GM23248 (cell line): ENCODE data around the gene LGSN. TPM values are rescaled to one million over a fixed set of nuclear protein-coding genes. Genes with fewer than 3 reads are reported as not detected.
"Not testable (repeated sequence)": the region's sequence is repeated elsewhere in the genome, so short reads cannot be mapped to it uniquely, and the experiment has no call there.

Experiments used
- DNase-seq: peaks from one replicate; pipeline ENCODE4 v3.0.0-alpha.2; 2015
- H2AFZ ChIP-seq: fragments of 200-600 bp; sonication (generic); 2 replicates; pipeline ENCODE4 v1.6.1; 2016; ENCODE audit warnings: antibody characterized with exemption
- H3F3A ChIP-seq: fragments of 200-600 bp; sonication (generic); 2 replicates; pipeline ENCODE4 v1.6.1; 2016; ENCODE audit warnings: mild to moderate bottlenecking, antibody characterized with exemption, mixed run types; ENCODE audit not compliant: insufficient read depth
- H3K27ac ChIP-seq: fragments of 200-600 bp; sonication (generic); 2 replicates; pipeline ENCODE4 v1.5.1; 2016; ENCODE audit warnings: mild to moderate bottlenecking
- H3K27me3 ChIP-seq: fragments of 200-600 bp; sonication (generic); replicated peaks from 2 replicates; pipeline ENCODE4 v1.6.1; 2016; ENCODE audit warnings: mild to moderate bottlenecking; ENCODE audit not compliant: insufficient read depth
- H3K36me3 ChIP-seq: fragments of 200-600 bp; sonication (generic); 2 replicates; pipeline ENCODE4 v1.6.1; 2016; ENCODE audit warnings: low read depth, mild to moderate bottlenecking
- H3K4me1 ChIP-seq: fragments of 200-600 bp; sonication (generic); 2 replicates; pipeline ENCODE4 v1.6.1; 2016; ENCODE audit warnings: mild to moderate bottlenecking; ENCODE audit not compliant: insufficient read depth
- H3K4me2 ChIP-seq: fragments of 200-600 bp; sonication (generic); one replicate; pipeline ENCODE4 v1.6.1; 2016; ENCODE audit warnings: mild to moderate bottlenecking; ENCODE audit not compliant: unreplicated experiment
- H3K4me3 ChIP-seq: fragments of 200-600 bp; sonication (generic); 2 replicates; pipeline ENCODE4 v1.5.1; 2016; ENCODE audit warnings: mild to moderate bottlenecking
- H3K79me2 ChIP-seq: fragments of 200-600 bp; sonication (generic); 2 replicates; pipeline ENCODE4 v1.6.1; 2016; ENCODE audit warnings: mild to moderate bottlenecking; ENCODE audit not compliant: insufficient read depth
- H3K9ac ChIP-seq: fragments of 200-600 bp; sonication (generic); 2 replicates; pipeline ENCODE4 v1.6.1; 2016; ENCODE audit warnings: mild to moderate bottlenecking
- H3K9me2 ChIP-seq: fragments of 200-600 bp; sonication (generic); 2 replicates; pipeline ENCODE4 v1.6.1; 2016; ENCODE audit warnings: mixed run types, mild to moderate bottlenecking, moderate library complexity; ENCODE audit not compliant: insufficient read depth
- H3K9me3 ChIP-seq: fragments of 200-600 bp; sonication (generic); one replicate; pipeline ENCODE4 v1.6.1; 2017; ENCODE audit warnings: low read depth
- H4K20me1 ChIP-seq: fragments of 200-600 bp; sonication (generic); 2 replicates; pipeline ENCODE4 v1.6.0; 2016; ENCODE audit not compliant: insufficient read depth
- EZH2 ChIP-seq: fragments of 200-600 bp; sonication (generic); IDR thresholded peaks from 2 replicates; pipeline ENCODE4 v1.6.1; 2018; ENCODE audit warnings: antibody characterized with exemption, mild to moderate bottlenecking; ENCODE audit not compliant: insufficient read depth, poor library complexity, severe bottlenecking
- EZH2phosphoT487 ChIP-seq: fragments of 200-600 bp; sonication (generic); IDR thresholded peaks from 2 replicates; pipeline ENCODE4 v1.6.1; 2018; ENCODE audit warnings: antibody characterized with exemption, moderate library complexity, mild to moderate bottlenecking, low read depth; ENCODE audit not compliant: insufficient read depth
- WGBS, 2 experiments: methylation state at CpG; one replicate each; pipeline ENCODE4 v1.1.6; 2015 to 2017; ENCODE audit warnings: low lambda C conversion rate in 2 of 2, low coverage in 1 of 2; ENCODE audit errors: missing lambda C conversion rate in 2 of 2; 5-methylcytosine and 5-hydroxymethylcytosine counted together
- in situ Hi-C: fragments of 300-500 bp; cut with MboI; formaldehyde crosslinking; loops from 2 replicates; pipeline ENCODE4 v1.15.0; 2020
- polyA plus RNA-seq: library from polyadenylated mRNA; unstranded; fragments of >200 nt; fragmentation: Nextera tagmentation; extraction: Ambion mirVana; gene quantifications from 2 replicates; pipeline ENCODE4 v1.2.1, GENCODE V29; 2016
- total RNA-seq: library from RNA; depleted of rRNA; stranded (reverse); fragments of >200 nt; shearing (Covaris generic); gene quantifications from 2 replicates; pipeline ENCODE4 v1.2.3, GENCODE V29; 2014

The LGSN gene
- total and polyA plus RNA-seq, 2 experiments from 2014 or later, result not detected

GRCh38 chr6:63290492-63291058 lies 29.2 kb downstream of the LGSN start:
- Histone ChIP-seq H3K27me3 (no peaks in the 10 kb centered on the region), H3K9ac (no peak overlapping the region), H3K9me2 (no peaks in the 10 kb centered on the region), H3F3A (no peaks in the 10 kb centered on the region), H2AFZ (no peak overlapping the region), H3K79me2 (no peaks in the 10 kb centered on the region), H3K27ac (no peak overlapping the region), H4K20me1 (no peaks in the 10 kb centered on the region), H3K36me3 (no peaks in the 10 kb centered on the region), H3K4me3 (no peak overlapping the region), H3K4me2 (no peak overlapping the region), H3K4me1 (no peaks in the 10 kb centered on the region), H3K9me3 (no peaks in the 10 kb centered on the region)
- DNase-seq, result no peak
- in situ Hi-C loops, result no loop called here
- 40 to 41% methylated on average over 6 of the region's 6 CpGs for WGBS, 2 experiments
- no peak for TF ChIP-seq EZH2
- TF ChIP-seq EZH2phosphoT487, result no peak

DNA sequence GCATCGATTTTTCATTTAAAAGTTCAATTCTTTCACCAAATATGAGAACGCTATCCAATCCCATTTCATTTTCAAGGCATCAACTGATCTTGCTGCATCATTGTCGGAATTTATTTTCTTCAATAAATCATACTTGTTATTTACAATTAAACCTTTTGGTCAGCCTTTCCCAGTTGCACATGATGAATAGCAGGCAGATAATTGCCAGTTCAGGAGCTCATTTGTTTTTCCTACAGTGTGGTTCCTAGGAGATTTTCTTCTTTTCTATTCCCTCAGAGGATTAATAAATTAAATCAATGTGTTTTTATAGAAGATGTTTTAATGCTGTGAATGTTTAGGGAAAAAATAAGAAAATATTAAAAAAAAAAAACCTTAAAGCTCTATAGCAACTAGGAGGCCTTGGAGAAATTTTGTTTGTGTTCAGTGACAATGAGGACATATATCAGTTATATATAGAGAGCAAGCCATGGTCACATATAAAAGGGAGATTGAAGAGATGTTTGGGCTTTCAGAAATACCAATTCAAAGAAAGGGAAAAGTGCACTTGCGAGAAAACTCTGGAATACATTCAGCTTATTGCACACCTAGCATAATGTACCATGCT lies 30.4 kb downstream of the LGSN start:
- Histone ChIP-seq H3K9ac (no peak overlapping the region), H4K20me1 (no peaks in the 10 kb centered on the region), H3K9me2 (no peaks in the 10 kb centered on the region), H3K27ac (no peak overlapping the region), H3F3A (no peaks in the 10 kb centered on the region), H3K27me3 (no peaks in the 10 kb centered on the region), H3K36me3 (no peaks in the 10 kb centered on the region), H3K4me2 (no peak overlapping the region), H3K9me3 (no peaks in the 10 kb centered on the region), H3K4me1 (no peaks in the 10 kb centered on the region), H3K79me2 (no peaks in the 10 kb centered on the region), H3K4me3 (no peak overlapping the region), H2AFZ (no peak overlapping the region)
- no peak for TF ChIP-seq EZH2phosphoT487
- no peak for TF ChIP-seq EZH2
- in situ Hi-C loops, result no loop called here
- DNase-seq, result no peak
- WGBS, 2 experiments, result 40 to 50% methylated on average over 4 of the region's 4 CpGs

DNA sequence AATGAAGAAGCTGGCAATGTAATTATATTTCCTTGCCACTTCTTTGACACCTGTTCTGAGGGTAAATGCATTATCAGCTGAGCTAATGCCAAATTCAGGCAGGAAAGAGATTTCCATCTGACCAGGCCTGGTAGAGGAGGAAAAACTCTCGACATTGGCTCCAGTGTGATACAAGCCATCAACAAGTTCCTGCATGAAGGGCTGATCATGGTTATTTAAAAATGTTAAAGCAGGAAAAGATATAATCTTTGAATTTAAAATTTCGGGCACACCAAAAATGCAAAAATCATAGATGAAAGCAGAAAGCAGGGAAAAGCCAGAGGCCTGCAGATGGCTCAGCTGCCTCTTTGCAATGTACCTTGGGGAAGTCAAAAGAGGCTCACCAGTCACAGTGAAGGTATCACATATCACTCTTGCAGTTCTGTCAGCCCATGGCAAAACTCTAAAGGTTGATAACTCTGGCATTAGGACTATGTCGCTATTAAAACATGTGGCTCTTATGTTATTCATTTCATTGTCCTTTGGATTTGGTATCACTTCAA lies 39.1 kb downstream of the LGSN start:
- H4K20me1 ChIP-seq, result no peaks in the 10 kb centered on the region
- no peak for DNase-seq
- 35% methylated on average over 3 of the region's 3 CpGs for WGBS, 2 experiments
- TF ChIP-seq EZH2 (no peak), EZH2phosphoT487 (no peak)
- no peaks in the 10 kb centered on the region for H3K9me3 ChIP-seq
- no peaks in the 10 kb centered on the region for H3K79me2 ChIP-seq
- in situ Hi-C loops, result no loop called here
- no peak overlapping the region for H2AFZ ChIP-seq
- no peak overlapping the region for H3K4me2 ChIP-seq
- no peak overlapping the region for H3K9ac ChIP-seq
- H3K27ac ChIP-seq, result no peak overlapping the region
- no peaks in the 10 kb centered on the region for H3K4me1 ChIP-seq
- H3K4me3 ChIP-seq, result no peak overlapping the region
- H3F3A ChIP-seq, result no peaks in the 10 kb centered on the region
- H3K27me3 ChIP-seq, result peaks cover 21% of the 10 kb centered on the region; the same call in 1 of the 2 replicates
- H3K9me2 ChIP-seq, result no peaks in the 10 kb centered on the region
- H3K36me3 ChIP-seq, result no peaks in the 10 kb centered on the region

DNA sequence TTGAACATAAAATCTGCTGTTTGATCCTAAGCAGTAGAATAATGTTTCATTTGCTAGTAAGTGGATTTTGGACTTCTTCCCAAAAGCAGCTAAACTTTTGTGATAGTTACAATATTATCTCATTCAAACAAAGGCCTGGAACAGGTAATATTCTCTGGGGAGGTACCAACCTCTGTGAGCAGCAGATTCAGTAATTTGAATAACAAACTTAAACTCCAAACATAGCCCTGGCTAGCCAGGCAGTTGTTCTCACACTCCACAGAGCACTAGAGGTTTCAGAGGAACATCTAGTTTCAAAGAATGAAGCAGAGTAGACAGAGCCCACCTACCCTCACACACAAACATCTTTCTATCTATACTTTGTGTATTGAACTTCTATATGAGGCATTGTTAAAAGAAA lies 40.9 kb downstream of the LGSN start:
- no peaks in the 10 kb centered on the region for H3K79me2 ChIP-seq
- H2AFZ ChIP-seq, result no peak overlapping the region
- H3K9me3 ChIP-seq, result no peaks in the 10 kb centered on the region
- H4K20me1 ChIP-seq, result no peaks in the 10 kb centered on the region
- no peak overlapping the region for H3K4me3 ChIP-seq
- no peak overlapping the region for H3K4me2 ChIP-seq
- H3K4me1 ChIP-seq, result no peaks in the 10 kb centered on the region
- H3K9ac ChIP-seq, result no peak overlapping the region
- no peaks in the 10 kb centered on the region for H3F3A ChIP-seq
- TF ChIP-seq EZH2 (no peak), EZH2phosphoT487 (no peak)
- no peak for DNase-seq
- H3K27ac ChIP-seq, result no peak overlapping the region
- peaks cover 21% of the 10 kb centered on the region; the same call in 1 of the 2 replicates for H3K27me3 ChIP-seq
- H3K9me2 ChIP-seq, result no peaks in the 10 kb centered on the region
- in situ Hi-C loops, result no loop called here
- no peaks in the 10 kb centered on the region for H3K36me3 ChIP-seq

DNA sequence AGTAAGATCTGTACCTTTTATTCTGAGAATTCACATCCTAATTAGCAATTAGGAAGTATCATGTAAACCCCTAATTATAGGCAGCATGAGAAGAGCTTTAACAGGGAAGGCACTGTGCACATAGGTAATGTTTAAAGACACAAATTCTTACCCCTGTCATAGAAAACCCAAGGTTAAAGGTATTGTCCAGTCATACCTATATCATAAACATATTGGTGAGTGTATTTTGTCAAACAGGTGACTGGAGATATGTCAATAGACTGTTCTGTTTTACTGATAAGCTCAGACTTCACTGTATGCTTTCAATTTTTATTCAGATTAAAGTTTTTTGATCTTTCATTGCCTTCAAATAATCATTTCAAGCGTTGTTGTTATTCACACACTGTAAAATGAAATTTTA lies 43.8 kb downstream of the LGSN start:
- Histone ChIP-seq H3K36me3 (no peaks in the 10 kb centered on the region), H3K4me1 (no peaks in the 10 kb centered on the region), H3K27ac (no peak overlapping the region), H3K9me2 (no peaks in the 10 kb centered on the region), H3K9me3 (no peaks in the 10 kb centered on the region), H3K4me3 (no peak overlapping the region), H3K27me3 (peaks cover 11% of the 10 kb centered on the region; the same call in 1 of the 2 replicates), H2AFZ (no peak overlapping the region), H3F3A (no peaks in the 10 kb centered on the region), H4K20me1 (no peaks in the 10 kb centered on the region), H3K4me2 (no peak overlapping the region), H3K9ac (no peak overlapping the region), H3K79me2 (no peaks in the 10 kb centered on the region)
- WGBS, 2 experiments, result 4 to 12% methylated on average over 1 of the region's 1 CpG
- TF ChIP-seq EZH2phosphoT487, result no peak
- TF ChIP-seq EZH2, result no peak
- in situ Hi-C loops, result no loop called here
- no peak for DNase-seq

GRCh38 chr6:63274795-63275430 lies 44.9 kb downstream of the LGSN start:
- DNase-seq, H3K9me2 ChIP-seq, H2AFZ ChIP-seq, H4K20me1 ChIP-seq, H3K4me3 ChIP-seq, H3K27me3 ChIP-seq, H3K79me2 ChIP-seq, H3K9ac ChIP-seq, H3K9me3 ChIP-seq, H3K27ac ChIP-seq, in situ Hi-C loops, H3K36me3 ChIP-seq, H3K4me1 ChIP-seq, H3K4me2 ChIP-seq, H3F3A ChIP-seq: not testable (repeated sequence)
- 70 to 71% methylated on average over 21 to 34 of the region's 35 CpGs for WGBS, 2 experiments
